DND-41 (cell line): ENCODE results near the gene NCAM2.

ENCODE experiments used
- ATAC-seq: fragments of 200-7000 bp; cut with Tn5 transposase; 3 replicates; pipeline ENCODE4 v1.9.1; 2021; ENCODE audit warnings: low read depth; ENCODE audit not compliant: insufficient read depth
- DNase-seq: peaks from one replicate; pipeline ENCODE4 v3.0.0-alpha.2; 2020
- H2AFZ ChIP-seq: 2 replicates; pipeline ENCODE4 v1.6.0; 2012; ENCODE audit warnings: low read depth, low read length
- H3K27ac ChIP-seq: 2 replicates; pipeline ENCODE4 v1.5.1; 2012; ENCODE audit warnings: low read length, inconsistent platforms
- H3K27me3 ChIP-seq: fragments of 200-600 bp; sonication (generic); 2 replicates; pipeline ENCODE4 v1.6.0; 2012; ENCODE audit warnings: low read length, mild to moderate bottlenecking, inconsistent platforms; ENCODE audit not compliant: insufficient read depth, poor library complexity
- H3K36me3 ChIP-seq: 2 replicates; pipeline ENCODE4 v1.5.1; 2012; ENCODE audit warnings: low read length, inconsistent platforms; ENCODE audit not compliant: insufficient read depth
- H3K4me1 ChIP-seq: 2 replicates; pipeline ENCODE4 v1.5.1; 2012; ENCODE audit warnings: mild to moderate bottlenecking, low read length; ENCODE audit not compliant: insufficient read depth
- H3K4me2 ChIP-seq: 2 replicates; pipeline ENCODE4 v1.6.0; 2012; ENCODE audit warnings: mild to moderate bottlenecking, moderate library complexity, low read length, inconsistent platforms; ENCODE audit not compliant: insufficient read depth
- H3K4me3 ChIP-seq, 2 experiments: fragments of 200-600 bp in 1 of 2; shearing (Covaris generic) in 1 of 2; 2 replicates each; pipeline ENCODE4 v1.5.1; 2012 to 2016; ENCODE audit warnings: inconsistent platforms in 2 of 2, low read length in 2 of 2, mild to moderate bottlenecking in 2 of 2, low read depth in 1 of 2, moderate library complexity in 1 of 2
- H3K79me2 ChIP-seq: 2 replicates; pipeline ENCODE4 v1.6.0; 2012; ENCODE audit warnings: low read length, inconsistent platforms; ENCODE audit not compliant: insufficient read depth
- H3K9ac ChIP-seq: 2 replicates; pipeline ENCODE4 v1.6.0; 2012; ENCODE audit warnings: low read depth, mild to moderate bottlenecking, inconsistent platforms, low read length, moderate library complexity
- H3K9me3 ChIP-seq: 2 replicates; pipeline ENCODE4 v1.5.1; 2012; ENCODE audit warnings: low read length, moderate library complexity, mild to moderate bottlenecking, inconsistent platforms; ENCODE audit not compliant: insufficient read depth, severe bottlenecking
- H4K20me1 ChIP-seq: 2 replicates; pipeline ENCODE4 v1.6.0; 2012; ENCODE audit warnings: low read length; ENCODE audit not compliant: insufficient read depth
- CTCF ChIP-seq: IDR thresholded peaks from 2 replicates; pipeline ENCODE4 v1.5.1; 2012; ENCODE audit warnings: borderline replicate concordance, low read length, moderate library complexity, mild to moderate bottlenecking; ENCODE audit not compliant: poor library complexity, severe bottlenecking; ENCODE audit errors: extremely low read depth
- EZH2 ChIP-seq: IDR thresholded peaks from 3 replicates; pipeline ENCODE4 v1.6.1; 2012; ENCODE audit warnings: borderline replicate concordance, low read depth, mild to moderate bottlenecking, moderate library complexity, low read length, inconsistent platforms; ENCODE audit not compliant: severe bottlenecking

Gene NCAM2

GRCh38 chr21:21205604-21206003 is 207.4 kb downstream of the NCAM2 start:
- TF ChIP-seq CTCF (no peak), EZH2 (no peak)
- DNase-seq = no peak
- Histone ChIP-seq H3K4me1 (peaks cover 19% of the 10 kb centered on the region), H4K20me1 (no peaks in the 10 kb centered on the region), H3K36me3 (no peaks in the 10 kb centered on the region), H3K79me2 (no peaks in the 10 kb centered on the region), H3K4me2 (no peak overlapping the region), H3K27ac (no peak overlapping the region), H3K4me3 (no peak overlapping the region), H3K9me3 (no peaks in the 10 kb centered on the region), H2AFZ (no peak overlapping the region), H3K9ac (no peak overlapping the region), H3K27me3 (no peaks in the 10 kb centered on the region)
- ATAC-seq = no peak

GRCh38 chr21:21210552-21210951 is 212.3 kb downstream of the NCAM2 start:
- DNase-seq = no peak
- Histone ChIP-seq H2AFZ (no peak overlapping the region), H3K9ac (no peak overlapping the region), H3K79me2 (no peaks in the 10 kb centered on the region), H3K36me3 (no peaks in the 10 kb centered on the region), H3K27me3 (no peaks in the 10 kb centered on the region), H3K4me3 (no peak overlapping the region), H4K20me1 (no peaks in the 10 kb centered on the region), H3K4me1 (no peaks in the 10 kb centered on the region), H3K27ac (no peak overlapping the region), H3K9me3 (no peaks in the 10 kb centered on the region), H3K4me2 (no peak overlapping the region)
- ATAC-seq = no peak
- TF ChIP-seq EZH2 (no peak), CTCF (no peak)

- no peak for ATAC-seq
- TF ChIP-seq EZH2 (no peak), CTCF (no peak)
- Histone ChIP-seq H2AFZ (no peak overlapping the region), H3K4me2 (no peak overlapping the region), H3K9ac (no peak overlapping the region), H3K9me3 (no peaks in the 10 kb centered on the region), H3K4me1 (no peaks in the 10 kb centered on the region), H3K27me3 (no peaks in the 10 kb centered on the region), H3K4me3 (no peak overlapping the region), H4K20me1 (no peaks in the 10 kb centered on the region), H3K79me2 (no peaks in the 10 kb centered on the region), H3K36me3 (no peaks in the 10 kb centered on the region), H3K27ac (no peak overlapping the region)
- DNase-seq = no peak
Observed at GRCh38 chr21:21213297-21213696, 215.1 kb downstream of the NCAM2 start.

- Histone ChIP-seq H2AFZ (no peak overlapping the region), H4K20me1 (no peaks in the 10 kb centered on the region), H3K36me3 (no peaks in the 10 kb centered on the region), H3K27ac (no peak overlapping the region), H3K79me2 (no peaks in the 10 kb centered on the region), H3K9ac (no peak overlapping the region), H3K4me2 (no peak overlapping the region), H3K4me1 (no peaks in the 10 kb centered on the region), H3K9me3 (peaks cover 3% of the 10 kb centered on the region), H3K4me3 (no peak overlapping the region), H3K27me3 (no peaks in the 10 kb centered on the region)
- no peak for TF ChIP-seq CTCF
- DNase-seq (no peak), ATAC-seq (no peak)
Observed at GRCh38 chr21:21216047-21216446, 217.8 kb downstream of the NCAM2 start.
